C4-2B (cell line): ENCODE results near the gene RCAN1.

Source experiments
- H3K27ac ChIP-seq: fragments of 450-650 bp; 2 replicates; pipeline ENCODE4 v1.5.1; 2017
- ZFX ChIP-seq: fragments of 450-650 bp; IDR thresholded peaks from 2 replicates; pipeline ENCODE4 v1.6.1; 2017
- TF ChIP-seq, protein P1 (sequence below): fragments of 450-650 bp; conservative IDR thresholded peaks from 2 replicates; pipeline ENCODE4 v1.5.1; 2017; ENCODE audit warnings: mild to moderate bottlenecking

Gene RCAN1

DNA sequence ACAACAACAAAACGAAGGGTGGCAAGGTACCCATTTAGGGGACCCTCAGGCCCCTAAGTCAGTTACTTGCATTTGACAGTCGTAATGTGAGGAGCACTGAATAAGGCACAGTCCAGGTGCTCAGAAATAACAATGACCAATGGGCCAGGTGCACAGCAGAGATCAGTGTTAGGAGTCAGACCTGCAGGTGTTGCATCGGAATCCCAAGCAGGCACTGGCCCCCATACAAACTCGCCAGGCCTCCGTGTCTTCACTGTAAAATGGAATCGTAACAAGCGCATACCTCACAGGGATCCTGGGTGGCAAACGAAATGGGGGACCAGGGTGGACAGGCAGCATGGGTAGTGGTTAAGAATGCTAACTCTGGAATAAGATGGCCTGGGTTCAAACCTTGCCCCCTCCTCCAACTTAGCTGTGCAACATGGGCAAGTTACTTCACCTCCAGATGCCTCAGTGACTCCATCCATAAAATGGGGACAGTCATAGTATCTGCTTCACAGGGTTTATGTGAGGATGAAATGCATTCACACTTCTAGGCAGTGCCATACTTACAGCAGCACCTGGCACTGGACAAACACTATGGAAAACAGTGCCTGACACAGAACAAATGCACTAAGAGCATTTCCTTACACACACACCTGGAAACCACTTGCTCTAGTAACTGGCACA is 20.2 kb downstream of the RCAN1 start:
- no peak for TF ChIP-seq ZFX
- TF ChIP-seq, protein P1, sequence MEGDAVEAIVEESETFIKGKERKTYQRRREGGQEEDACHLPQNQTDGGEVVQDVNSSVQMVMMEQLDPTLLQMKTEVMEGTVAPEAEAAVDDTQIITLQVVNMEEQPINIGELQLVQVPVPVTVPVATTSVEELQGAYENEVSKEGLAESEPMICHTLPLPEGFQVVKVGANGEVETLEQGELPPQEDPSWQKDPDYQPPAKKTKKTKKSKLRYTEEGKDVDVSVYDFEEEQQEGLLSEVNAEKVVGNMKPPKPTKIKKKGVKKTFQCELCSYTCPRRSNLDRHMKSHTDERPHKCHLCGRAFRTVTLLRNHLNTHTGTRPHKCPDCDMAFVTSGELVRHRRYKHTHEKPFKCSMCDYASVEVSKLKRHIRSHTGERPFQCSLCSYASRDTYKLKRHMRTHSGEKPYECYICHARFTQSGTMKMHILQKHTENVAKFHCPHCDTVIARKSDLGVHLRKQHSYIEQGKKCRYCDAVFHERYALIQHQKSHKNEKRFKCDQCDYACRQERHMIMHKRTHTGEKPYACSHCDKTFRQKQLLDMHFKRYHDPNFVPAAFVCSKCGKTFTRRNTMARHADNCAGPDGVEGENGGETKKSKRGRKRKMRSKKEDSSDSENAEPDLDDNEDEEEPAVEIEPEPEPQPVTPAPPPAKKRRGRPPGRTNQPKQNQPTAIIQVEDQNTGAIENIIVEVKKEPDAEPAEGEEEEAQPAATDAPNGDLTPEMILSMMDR, result no peak

DNA sequence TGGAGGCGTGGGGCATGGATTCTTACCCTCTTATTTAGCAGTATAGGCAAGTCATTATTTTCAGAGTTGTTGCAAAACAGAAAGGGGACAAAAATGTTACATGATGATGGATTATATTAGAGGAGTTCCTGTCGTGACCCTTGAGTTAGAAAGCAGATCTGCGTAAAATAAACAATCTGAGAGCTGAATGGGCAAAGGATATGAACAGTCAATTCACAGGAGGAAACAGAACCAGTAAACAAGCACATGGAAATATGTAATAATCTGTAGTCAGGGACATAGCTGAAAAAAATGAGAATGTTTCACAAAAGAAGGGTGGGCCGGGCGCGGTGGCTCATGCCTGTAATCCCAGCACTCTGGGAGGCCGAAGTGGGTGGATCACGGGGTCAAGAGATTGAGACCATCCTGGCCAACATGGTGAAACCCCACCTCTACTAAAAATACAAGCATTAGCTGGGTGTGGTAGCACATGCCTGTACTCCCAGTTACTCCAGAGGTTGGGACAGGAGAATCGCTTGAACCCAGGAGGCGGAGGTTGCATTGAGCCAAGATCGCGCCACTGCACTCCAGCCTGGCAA is 20.9 kb downstream of the RCAN1 start:
- no peak overlapping the region for H3K27ac ChIP-seq
- TF ChIP-seq, protein P1, result no peak
- no peak for TF ChIP-seq ZFX

More for the DNA sequence above, 20.2 kb downstream of the RCAN1 start:
- no peak overlapping the region for H3K27ac ChIP-seq

DNA sequence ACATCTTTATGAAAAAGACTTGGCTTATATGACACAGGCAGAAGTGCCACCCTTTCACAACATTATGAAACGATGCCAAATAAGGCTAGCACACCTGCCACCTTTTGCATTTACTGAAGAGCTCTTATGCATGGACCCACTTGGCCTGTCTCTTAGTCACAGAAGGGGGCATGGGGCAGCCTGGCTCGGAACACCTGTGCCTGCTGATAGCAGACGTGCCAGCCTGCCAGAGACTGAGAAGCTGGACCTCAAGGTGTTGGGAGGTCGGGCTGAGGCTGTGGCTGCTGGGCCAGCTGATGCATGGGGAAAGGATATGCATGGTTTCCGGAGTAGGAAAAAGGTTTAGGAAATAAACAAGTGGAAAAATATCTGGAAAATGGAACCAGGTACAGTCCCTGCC is 21.5 kb downstream of the RCAN1 start:
- TF ChIP-seq, protein P1, result no peak
- no peak for TF ChIP-seq ZFX
- H3K27ac ChIP-seq, result no peak overlapping the region

DNA sequence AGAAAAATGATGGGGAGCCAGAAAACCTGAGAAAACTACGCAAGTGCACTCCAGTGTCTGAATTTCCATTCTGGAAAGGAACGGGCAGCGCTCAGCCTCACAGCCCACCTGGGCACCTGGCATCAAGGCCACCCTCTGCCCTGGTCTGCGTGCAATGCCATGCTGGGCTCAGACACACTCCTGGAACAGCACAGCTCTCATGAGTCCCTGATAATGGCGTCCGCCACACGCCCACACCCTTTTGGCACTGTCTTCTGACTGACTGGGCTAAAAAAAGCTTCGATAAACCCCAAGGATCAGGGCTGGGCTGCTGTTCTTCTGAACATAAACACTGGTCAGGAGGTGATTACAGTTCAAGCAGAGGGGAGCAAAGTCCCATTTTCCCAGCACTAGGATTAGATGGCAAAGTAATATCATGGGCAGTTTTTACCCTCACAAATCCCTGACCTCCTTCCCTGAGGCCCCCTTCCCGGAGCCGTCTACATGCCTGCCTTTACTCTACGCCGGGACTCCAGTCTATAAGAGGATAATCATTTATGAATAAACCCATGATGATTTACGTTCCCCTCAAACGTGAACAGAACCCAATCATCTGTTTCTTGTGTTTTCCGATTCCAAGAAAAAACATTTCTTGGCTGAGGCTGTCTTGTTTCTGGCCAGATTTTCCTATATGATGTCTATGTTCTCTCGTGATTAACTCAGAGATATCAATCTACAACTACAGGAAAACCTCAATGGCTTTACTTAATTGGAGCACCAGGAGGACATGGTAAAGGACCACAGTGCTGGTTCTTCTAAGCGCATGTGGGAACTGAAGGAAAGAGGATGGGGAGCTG is 22.6 kb downstream of the RCAN1 start:
- no peak overlapping the region for H3K27ac ChIP-seq
- TF ChIP-seq, protein P1, result no peak
- TF ChIP-seq ZFX, result no peak

DNA sequence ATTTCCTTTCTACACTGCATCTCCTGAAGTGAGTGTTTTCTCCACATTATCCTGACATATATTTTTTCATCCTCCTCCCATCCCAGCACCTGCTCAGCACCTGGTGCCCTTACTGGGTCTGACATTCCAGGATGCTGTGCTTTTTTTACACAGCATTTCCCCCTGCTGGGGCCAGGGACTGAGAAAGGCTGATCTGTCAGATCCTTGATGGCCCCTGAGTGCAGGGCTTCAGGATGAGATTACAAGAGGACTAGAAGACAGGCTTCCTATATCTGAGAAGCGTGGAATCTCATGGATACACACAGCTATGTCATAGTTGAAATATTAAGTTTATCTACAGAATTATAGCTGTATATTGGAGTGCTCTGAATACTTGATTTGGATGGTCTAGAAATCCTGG is 24.4 kb downstream of the RCAN1 start:
- TF ChIP-seq ZFX, result no peak
- TF ChIP-seq, protein P1, result no peak
- H3K27ac ChIP-seq, result no peak overlapping the region

DNA sequence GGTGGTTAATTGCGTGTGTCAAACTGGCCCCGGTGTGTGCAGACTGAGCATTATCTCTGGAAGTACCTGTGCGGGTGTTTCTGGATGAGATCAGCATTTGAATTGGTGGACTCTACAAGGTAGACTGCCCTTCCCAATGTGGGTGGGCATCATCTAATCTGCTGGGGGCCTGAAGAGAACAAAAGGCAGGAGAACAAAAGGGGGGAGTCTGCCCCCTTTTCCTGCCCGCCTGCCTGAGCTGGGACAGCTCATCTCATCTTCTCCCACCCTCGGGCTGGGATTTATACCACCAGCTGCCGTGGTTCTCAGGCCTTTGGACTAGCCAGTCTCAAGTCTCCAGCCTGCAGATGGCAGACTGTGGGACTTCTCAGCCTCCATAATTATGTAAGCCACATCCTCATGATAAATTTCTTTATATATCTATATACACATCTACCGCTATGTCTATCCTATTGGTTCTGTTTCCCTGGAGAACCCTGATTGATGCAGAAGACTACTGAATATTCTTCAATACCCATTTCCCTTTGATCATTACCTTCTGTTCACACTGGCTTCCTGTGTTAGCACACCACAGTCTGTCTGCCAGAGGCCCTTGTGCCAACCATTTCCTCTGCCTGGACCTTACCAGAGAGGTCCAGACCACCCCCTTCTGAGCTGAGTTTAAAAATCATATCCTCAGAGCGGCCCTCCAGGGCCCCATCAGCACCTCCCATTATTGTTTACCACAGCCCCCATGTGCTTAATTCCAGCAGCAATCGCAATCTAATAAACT is 25.2 kb downstream of the RCAN1 start:
- TF ChIP-seq, protein P1, result no peak
- no peak for TF ChIP-seq ZFX
- H3K27ac ChIP-seq, result no peak overlapping the region
